ENCODE data around the gene HIBADH.
"Not testable (repeated sequence)": the region's sequence is repeated elsewhere in the genome, so short reads cannot be mapped to it uniquely, and the experiment has no call there.

HIBADH gene

GRCh38 chr7:27533652-27534081 lies 129.0 kb downstream of the HIBADH start:
- DNase-seq: no peak

- no peak for DNase-seq
Observed at GRCh38 chr7:27532314-27532713, 130.4 kb downstream of the HIBADH start.

- DNase-seq: no peak
Observed at GRCh38 chr7:27527348-27527714, 135.4 kb downstream of the HIBADH start.

- no peak for DNase-seq
Observed at GRCh38 chr7:27526611-27527347, 135.9 kb downstream of the HIBADH start.

- no peak for DNase-seq
Observed at GRCh38 chr7:27526131-27526530, 136.6 kb downstream of the HIBADH start.

GRCh38 chr7:27523321-27523720 lies 139.4 kb downstream of the HIBADH start:
- no peak for DNase-seq

GRCh38 chr7:27522566-27522965 lies 140.1 kb downstream of the HIBADH start:
- no peak for DNase-seq

GRCh38 chr7:27520815-27521790 lies 141.6 kb downstream of the HIBADH start:
- DNase-seq: no peak

- DNase-seq: no peak
Observed at GRCh38 chr7:27519793-27520469, 142.8 kb downstream of the HIBADH start.

GRCh38 chr7:27518561-27519350 lies 143.9 kb downstream of the HIBADH start:
- no peak for DNase-seq

GRCh38 chr7:27516421-27516820 lies 146.3 kb downstream of the HIBADH start:
- DNase-seq: no peak

GRCh38 chr7:27515933-27516332 lies 146.8 kb downstream of the HIBADH start:
- DNase-seq: no peak

GRCh38 chr7:27514861-27515260 lies 147.8 kb downstream of the HIBADH start:
- no peak for DNase-seq

- DNase-seq: no peak
Observed at GRCh38 chr7:27513885-27514284, 148.8 kb downstream of the HIBADH start.

- not testable (repeated sequence) for DNase-seq
Observed at GRCh38 chr7:27511370-27511769, 151.3 kb downstream of the HIBADH start.

GRCh38 chr7:27510541-27510940 lies 152.1 kb downstream of the HIBADH start:
- no peak for DNase-seq

- not testable (repeated sequence) for DNase-seq
Observed at GRCh38 chr7:27501879-27502278, 160.8 kb downstream of the HIBADH start.

- no peak for DNase-seq
Observed at GRCh38 chr7:27501001-27501400, 161.7 kb downstream of the HIBADH start.

- no peak for DNase-seq
Observed at GRCh38 chr7:27492224-27492623, 170.5 kb downstream of the HIBADH start.

- DNase-seq: no peak
Observed at GRCh38 chr7:27491534-27491933, 171.1 kb downstream of the HIBADH start.

GRCh38 chr7:27487509-27487908 lies 175.2 kb downstream of the HIBADH start:
- DNase-seq: no peak

GRCh38 chr7:27484451-27484850 lies 178.2 kb downstream of the HIBADH start:
- no peak for DNase-seq

GRCh38 chr7:27482219-27482618 lies 180.5 kb downstream of the HIBADH start:
- DNase-seq: no peak

Measured in activated CD8-positive, alpha-beta memory T cell treated with anti-CD3 and anti-CD28 coated beads, Interleukin-2, amount 50 U/mL, for 4 hours (primary cell).